Fibroblast of pulmonary artery (primary cell): Measurements from ENCODE around the gene AHNAK2.

Experiments
- DNase-seq: peaks from one replicate; pipeline ENCODE4 v3.0.0-alpha.2; 2010; ENCODE audit warnings: low read depth
- H3K4me3 ChIP-seq: replicated peaks from 2 replicates; pipeline ENCODE4 v1.5.1; 2011; ENCODE audit warnings: low read depth, mild to moderate bottlenecking, control low read depth, low read length, moderate library complexity
- CTCF ChIP-seq: IDR thresholded peaks from 2 replicates; pipeline ENCODE4 v1.5.1; 2011; ENCODE audit warnings: mild to moderate bottlenecking, control low read depth, low read length, inconsistent platforms; ENCODE audit errors: missing control alignments

Gene AHNAK2

DNA sequence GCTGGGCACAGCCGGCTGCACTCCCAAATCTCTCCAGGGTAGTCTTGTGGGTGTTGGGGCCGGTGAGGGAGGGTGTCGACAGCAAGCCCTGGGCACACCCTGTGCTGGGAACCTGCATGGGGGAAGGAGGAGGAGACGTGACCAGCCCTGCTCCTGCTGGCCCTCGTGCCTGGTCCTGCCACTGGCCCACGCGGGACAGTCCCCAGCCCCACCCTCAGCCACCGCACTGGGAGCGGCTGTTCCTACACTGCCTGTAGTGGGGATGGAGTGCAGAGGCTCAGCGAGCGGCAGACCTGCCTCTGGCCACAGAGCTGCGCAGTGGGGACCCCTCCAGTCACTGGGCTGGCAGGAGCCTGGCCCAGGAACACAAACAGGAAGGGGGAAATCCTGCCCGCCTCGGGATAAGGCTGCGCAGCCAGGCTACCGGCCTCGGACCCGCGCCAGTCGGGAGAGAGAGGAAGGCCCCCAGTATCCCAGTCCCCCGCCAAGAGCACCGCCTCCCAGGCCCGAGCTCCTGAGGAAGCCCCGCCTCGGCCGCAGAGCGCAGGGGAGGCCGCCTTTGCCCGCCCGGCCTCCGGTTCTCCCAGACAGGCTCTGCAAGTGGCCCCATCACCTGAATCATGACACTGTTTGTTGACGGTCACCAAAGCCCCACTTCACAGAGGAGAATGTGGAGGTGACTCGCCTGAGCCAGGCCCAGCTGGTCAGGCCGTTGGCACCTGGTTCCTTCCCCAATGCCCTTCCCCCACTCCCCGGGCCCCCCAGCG is 10.6 kb downstream of the AHNAK2 start:
- no peak for TF ChIP-seq CTCF
- peak overlapping the region; percentile 40 for H3K4me3 ChIP-seq
- peak; percentile 40 for DNase-seq

DNA sequence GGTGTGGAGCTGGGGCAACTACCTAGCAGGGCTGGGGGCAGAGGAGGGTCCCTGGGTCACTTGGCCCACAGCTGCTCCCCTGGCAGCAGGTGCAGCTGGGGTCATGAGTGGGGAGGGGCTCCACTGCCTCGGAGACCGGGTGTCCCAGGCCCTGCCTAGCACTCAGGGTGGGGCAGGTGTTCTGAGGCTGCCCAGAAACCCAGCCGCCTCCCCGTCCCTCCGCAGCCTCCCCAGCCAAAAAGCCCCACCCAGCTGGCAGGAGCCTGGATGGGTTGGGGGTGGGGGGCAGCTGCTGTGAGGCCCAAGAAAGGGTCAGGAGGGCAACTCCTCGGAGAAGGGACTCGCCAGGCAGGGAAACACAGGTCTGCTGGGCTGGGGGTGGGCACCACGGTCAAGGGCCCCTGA is 11.2 kb downstream of the AHNAK2 start:
- DNase-seq = no peak
- H3K4me3 ChIP-seq = no peak overlapping the region
- no peak for TF ChIP-seq CTCF

DNA sequence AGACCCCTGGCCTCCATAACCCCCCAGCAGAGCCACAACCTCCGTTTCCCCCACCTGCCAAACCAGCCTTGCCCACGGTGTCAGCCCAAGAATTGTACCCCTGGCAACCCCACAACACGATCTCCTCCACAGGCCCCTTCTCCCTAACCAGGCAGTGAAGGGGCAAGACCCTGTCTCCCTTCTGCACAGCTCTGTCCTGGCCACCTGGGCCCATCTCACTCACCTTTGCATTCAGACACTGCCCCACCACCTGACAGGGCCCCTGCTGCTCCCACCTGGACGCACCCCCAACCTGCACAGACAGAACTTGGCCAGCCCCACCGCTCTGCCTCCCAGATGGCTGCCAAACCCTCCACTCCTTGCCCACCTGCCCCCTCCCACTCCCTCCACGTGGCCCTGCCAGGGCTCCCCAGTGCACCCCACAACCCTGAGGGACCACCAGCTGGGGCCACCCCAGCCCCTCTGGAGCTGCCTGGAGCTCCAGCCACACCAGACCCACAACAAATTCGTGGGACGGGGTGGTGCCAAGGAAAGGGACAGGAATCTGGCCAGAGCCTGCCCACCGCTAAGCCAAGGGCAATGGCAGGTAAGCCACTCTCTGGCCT is 11.8 kb downstream of the AHNAK2 start:
- no peak overlapping the region for H3K4me3 ChIP-seq
- DNase-seq = no peak
- no peak for TF ChIP-seq CTCF

DNA sequence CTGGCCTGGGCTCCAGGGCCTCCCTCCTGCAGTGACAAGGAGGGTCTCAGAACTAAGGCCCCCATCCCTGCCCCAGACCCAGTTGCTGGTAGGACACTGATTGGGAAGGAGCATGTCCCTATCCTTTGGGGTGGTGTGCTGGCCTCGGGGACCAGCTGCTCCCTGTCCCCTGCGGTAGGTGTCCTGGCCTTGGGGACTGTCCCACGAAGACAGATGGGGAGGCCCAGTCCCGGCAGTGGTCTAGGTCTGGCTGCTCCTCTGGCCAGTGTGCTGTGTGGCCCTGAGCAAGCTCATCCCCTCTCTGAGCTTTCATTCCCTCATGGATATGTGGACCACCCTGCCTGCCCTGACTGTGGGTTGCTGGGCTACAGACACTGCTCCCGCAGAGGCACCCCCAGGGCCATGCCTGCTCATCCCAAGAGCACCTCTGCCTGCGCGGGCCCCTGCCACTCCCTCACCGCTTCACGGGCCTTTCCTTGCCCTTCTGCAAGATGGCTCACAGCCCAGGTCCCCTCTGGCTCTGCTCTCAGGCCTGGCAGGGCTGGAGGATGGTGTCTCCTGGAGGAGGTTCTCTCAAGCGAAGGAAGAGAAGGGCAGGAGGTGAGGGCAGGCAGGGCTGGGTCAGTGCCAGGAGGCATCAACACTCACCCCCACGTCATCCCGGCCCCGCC is 12.5 kb downstream of the AHNAK2 start:
- H3K4me3 ChIP-seq = no peak overlapping the region
- no peak for TF ChIP-seq CTCF
- DNase-seq = no peak

GRCh38 chr14:104964546-104964945 is 13.6 kb downstream of the AHNAK2 start:
- TF ChIP-seq CTCF = no peak
- no peak overlapping the region for H3K4me3 ChIP-seq
- no peak for DNase-seq

DNA sequence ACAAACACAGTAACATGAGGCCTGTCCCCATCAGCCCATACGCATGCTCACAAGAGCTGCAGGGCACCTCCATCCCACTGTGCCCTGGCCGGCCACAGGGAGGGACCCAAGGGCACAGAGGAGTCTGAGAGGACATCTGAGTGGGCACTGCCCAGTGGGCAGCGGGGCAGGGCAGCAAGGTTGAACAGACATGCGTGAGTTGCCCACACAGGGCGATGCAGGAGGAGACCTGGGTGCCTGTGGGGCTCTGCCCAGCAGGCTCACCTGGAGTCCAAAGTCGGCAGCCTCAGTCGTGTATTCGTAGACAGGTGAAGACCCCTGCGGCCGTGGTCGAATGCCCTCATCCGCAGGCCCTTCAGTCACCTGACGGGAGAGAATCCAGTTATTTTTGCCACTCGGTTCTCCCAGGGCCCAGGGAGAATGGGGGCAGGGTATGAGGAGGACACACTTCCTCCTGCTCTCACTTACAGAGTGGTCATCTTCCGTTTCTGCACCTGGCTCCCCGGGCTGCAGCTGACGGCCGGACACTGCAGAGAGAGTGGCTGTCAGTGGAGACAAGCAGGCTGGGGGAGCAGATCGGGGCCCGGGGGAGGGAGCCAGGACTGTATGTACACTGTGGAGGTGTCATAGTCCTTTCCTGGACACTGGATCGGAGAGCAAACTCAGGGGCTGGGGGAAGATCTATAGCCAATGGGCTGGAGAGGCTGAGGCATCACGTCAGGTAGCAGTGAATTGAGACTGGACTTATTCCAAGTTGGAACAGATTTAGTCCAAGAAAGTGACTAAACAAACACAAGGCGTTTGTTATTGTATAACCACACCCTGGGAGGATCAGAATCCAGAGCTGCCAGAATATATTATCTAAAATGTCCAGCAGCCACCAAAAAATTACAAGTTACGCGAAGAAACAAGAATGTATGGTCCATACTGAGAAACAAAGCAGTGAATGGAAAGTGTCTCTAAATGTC is 20.7 kb downstream of the AHNAK2 start:
- TF ChIP-seq CTCF = no peak
- H3K4me3 ChIP-seq = no peak overlapping the region
- DNase-seq = no peak
